HepG2 (cell line): ENCODE results near the gene NOL4L. TPM values are rescaled to one million over a fixed set of nuclear protein-coding genes. Genes with fewer than 3 reads are reported as not detected.
A peak's percentile ranks its signal among the peaks of the same experiment; 100 is the strongest.

Experiments used
- CAMTA2 ChIP-seq: sonication (generic); formaldehyde crosslinking; IDR thresholded peaks from 2 replicates; pipeline ENCODE4 v1.4.0; 2020; ENCODE audit warnings: mild to moderate bottlenecking, missing genetic modification reagents, borderline replicate concordance
- EP300 ChIP-seq, 3 experiments: sonication (generic) in 1 of 3; formaldehyde crosslinking in 1 of 3; IDR thresholded peaks; 2 replicates each; pipeline versions ENCODE4 v1.5.1 to v1.6.1; 2011 to 2020; ENCODE audit warnings: low read depth in 2 of 3, low read length in 2 of 3, borderline replicate concordance in 1 of 3, improper control_type of control experiment in 1 of 3, mild to moderate bottlenecking in 1 of 3, missing genetic modification reagents in 1 of 3, moderate library complexity in 1 of 3
- GABPA ChIP-seq, 2 experiments: IDR thresholded peaks; 2 replicates each; pipeline ENCODE4 v1.6.1; 2011 to 2016; ENCODE audit warnings: low read depth in 2 of 2, low read length in 1 of 2, missing biosample characterization in 1 of 2, missing genetic modification characterization in 1 of 2
- HHEX ChIP-seq: IDR thresholded peaks from 2 replicates; pipeline ENCODE4 v1.6.1; 2016; ENCODE audit warnings: control low read depth
- MEIS1 ChIP-seq: sonication (generic); formaldehyde crosslinking; IDR thresholded peaks from 2 replicates; pipeline ENCODE4 v1.9.0; 2021; ENCODE audit warnings: mild to moderate bottlenecking, missing genetic modification reagents, moderate library complexity, borderline replicate concordance
- NCOA1 ChIP-seq: sonication (generic); formaldehyde crosslinking; IDR thresholded peaks from 2 replicates; pipeline ENCODE4 v1.9.0; 2021; ENCODE audit warnings: missing genetic modification reagents
- PCBP2 ChIP-seq: fragments of 200-400 bp; formaldehyde crosslinking; optimal IDR thresholded peaks from 2 replicates; pipeline ENCODE3; 2018; ENCODE audit warnings: low read length, low read depth; ENCODE audit not compliant: poor library complexity, severe bottlenecking
- SETDB1 ChIP-seq: sonication (generic); formaldehyde crosslinking; IDR thresholded peaks from 2 replicates; pipeline ENCODE4 v1.5.1; 2020; ENCODE audit warnings: missing genetic modification reagents, mild to moderate bottlenecking, borderline replicate concordance
- YY1 ChIP-seq: IDR thresholded peaks from 2 replicates; pipeline ENCODE4 v1.6.1; 2011; ENCODE audit warnings: low read length, low read depth, moderate library complexity, mild to moderate bottlenecking; ENCODE audit not compliant: insufficient read depth, insufficient replicate concordance
- ZBTB7A ChIP-seq: sonication (generic); formaldehyde crosslinking; IDR thresholded peaks from 2 replicates; pipeline ENCODE4 v1.8.0; 2022; ENCODE audit warnings: mild to moderate bottlenecking, missing genetic modification reagents
- ZNF17 ChIP-seq: sonication (generic); formaldehyde crosslinking; IDR thresholded peaks from 2 replicates; pipeline ENCODE4 v1.5.0; 2020; ENCODE audit warnings: mild to moderate bottlenecking, missing genetic modification reagents
- ZNF296 ChIP-seq: sonication (generic); formaldehyde crosslinking; conservative IDR thresholded peaks from 2 replicates; pipeline ENCODE4 v1.5.0; 2020; ENCODE audit warnings: mild to moderate bottlenecking, missing genetic modification reagents
- ZNF30 ChIP-seq: sonication (generic); formaldehyde crosslinking; IDR thresholded peaks from 2 replicates; pipeline ENCODE4 v1.5.0; 2020; ENCODE audit warnings: mild to moderate bottlenecking, missing genetic modification reagents
- ZNF589 ChIP-seq: sonication (generic); formaldehyde crosslinking; conservative IDR thresholded peaks from 2 replicates; pipeline ENCODE4 v1.8.0; 2022; ENCODE audit warnings: mild to moderate bottlenecking, moderate library complexity, missing genetic modification reagents
- ZNF605 ChIP-seq: sonication (generic); formaldehyde crosslinking; IDR thresholded peaks from 2 replicates; pipeline ENCODE4 v1.8.0; 2022; ENCODE audit warnings: mild to moderate bottlenecking, missing genetic modification reagents
- ZNF816 ChIP-seq: sonication (generic); formaldehyde crosslinking; IDR thresholded peaks from 2 replicates; pipeline ENCODE4 v1.8.0; 2022; ENCODE audit warnings: missing genetic modification reagents, mild to moderate bottlenecking, borderline replicate concordance
- polyA plus RNA-seq, 8 experiments: library from polyadenylated mRNA; depleted of rRNA in 3 of 8; stranded (reverse) in 7 of 8; unstranded in 1 of 8; fragments of >200 nt; fragmentation: Illumina TruSeq in 4 of 8; extraction: Trizol in 4 of 8; gene quantifications; 2 replicates each; pipeline versions ENCODE4 v1.2.1 to v1.2.3, GENCODE V29; 2011 to 2016; ENCODE audit warnings: low read depth in 4 of 8, missing spikeins in 1 of 8, mixed read lengths in 1 of 8; ENCODE audit not compliant: insufficient read depth in 1 of 8
- total RNA-seq, 5 experiments: library from RNA; depleted of rRNA; stranded (reverse); fragments of >200 nt; fragmentation: Illumina TruSeq; extraction: Trizol; gene quantifications; 2 replicates each; pipeline ENCODE4 v1.2.3, GENCODE V29; 2016; ENCODE audit warnings: low read depth in 1 of 5
- TF ChIP-seq, protein P1 (sequence below): sonication (generic); formaldehyde crosslinking; IDR thresholded peaks from 2 replicates; pipeline ENCODE4 v1.4.0; 2020; ENCODE audit warnings: missing genetic modification reagents
- TF ChIP-seq, protein P2 (sequence below): sonication (generic); formaldehyde crosslinking; IDR thresholded peaks from 2 replicates; pipeline ENCODE4 v1.5.0; 2020; ENCODE audit warnings: missing genetic modification reagents, mild to moderate bottlenecking, borderline replicate concordance
- TF ChIP-seq, protein P3 (sequence below): sonication (generic); formaldehyde crosslinking; conservative IDR thresholded peaks from 2 replicates; pipeline ENCODE4 v1.8.0; 2022; ENCODE audit warnings: missing genetic modification reagents
- TF ChIP-seq, protein P4 (sequence below): sonication (generic); formaldehyde crosslinking; IDR thresholded peaks from 2 replicates; pipeline ENCODE4; 2020; ENCODE audit warnings: missing genetic modification reagents, mild to moderate bottlenecking, borderline replicate concordance
- TF ChIP-seq, protein P5 (sequence below): sonication (generic); formaldehyde crosslinking; IDR thresholded peaks from 2 replicates; pipeline ENCODE4 v1.8.1; 2023; ENCODE audit warnings: mild to moderate bottlenecking, missing genetic modification reagents, borderline replicate concordance

Gene NOL4L
- total and polyA plus RNA-seq, 2 of the 13 experiments (the other 11 are each of a cell fraction or from before 2014, with no cell fraction given): 16.6 to 35.4 TPM

DNA sequence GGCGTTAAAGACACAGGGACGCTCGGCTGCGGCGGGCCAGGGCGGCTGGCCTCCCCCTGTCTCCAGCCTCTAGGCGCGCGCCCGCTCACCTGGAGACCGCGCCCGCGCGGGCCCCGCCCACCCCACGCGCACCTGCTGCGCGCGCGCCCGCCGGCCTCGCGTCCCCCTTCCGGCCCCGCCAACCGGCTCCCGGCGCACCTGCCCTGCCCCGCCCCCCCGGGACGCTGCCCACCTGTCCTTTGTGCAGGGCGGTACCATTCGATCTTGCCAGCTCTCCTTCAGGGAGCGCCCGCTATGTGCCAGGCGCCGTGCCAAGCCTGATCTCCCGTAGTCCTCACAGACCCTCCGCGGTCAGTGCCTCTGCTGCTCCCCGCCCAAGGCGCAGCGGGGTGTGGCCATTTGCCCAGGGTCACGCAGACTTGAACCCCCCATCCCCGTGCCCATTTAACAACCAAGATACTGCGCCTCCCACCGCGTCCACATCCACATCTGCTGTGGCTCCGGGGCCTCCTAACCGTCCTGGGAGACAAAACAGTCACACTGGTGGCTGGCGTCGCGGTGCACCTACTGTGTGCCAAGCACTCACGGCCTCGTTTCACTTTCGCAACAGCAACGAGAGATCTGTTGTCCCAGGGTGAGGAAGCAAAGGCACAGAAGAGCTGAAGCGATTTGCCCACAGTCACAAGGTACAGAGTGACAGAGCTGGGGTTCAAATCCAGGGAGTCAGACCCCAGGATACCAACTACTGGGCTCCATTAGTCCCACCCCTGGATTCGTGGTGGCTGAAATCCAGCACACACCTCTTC is 48.1 kb downstream of the NOL4L start (continued):
- TF ChIP-seq, protein P1, sequence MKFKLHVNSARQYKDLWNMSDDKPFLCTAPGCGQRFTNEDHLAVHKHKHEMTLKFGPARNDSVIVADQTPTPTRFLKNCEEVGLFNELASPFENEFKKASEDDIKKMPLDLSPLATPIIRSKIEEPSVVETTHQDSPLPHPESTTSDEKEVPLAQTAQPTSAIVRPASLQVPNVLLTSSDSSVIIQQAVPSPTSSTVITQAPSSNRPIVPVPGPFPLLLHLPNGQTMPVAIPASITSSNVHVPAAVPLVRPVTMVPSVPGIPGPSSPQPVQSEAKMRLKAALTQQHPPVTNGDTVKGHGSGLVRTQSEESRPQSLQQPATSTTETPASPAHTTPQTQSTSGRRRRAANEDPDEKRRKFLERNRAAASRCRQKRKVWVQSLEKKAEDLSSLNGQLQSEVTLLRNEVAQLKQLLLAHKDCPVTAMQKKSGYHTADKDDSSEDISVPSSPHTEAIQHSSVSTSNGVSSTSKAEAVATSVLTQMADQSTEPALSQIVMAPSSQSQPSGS (CRISPR knock-in tag): no peak
- TF ChIP-seq NCOA1 (CRISPR knock-in tag) (no peak), ZBTB7A (0 out of 2 replicates have a peak, but pooled peaks have one; percentile 23), GABPA (IDR thresholded peaks at IDR 0.05; ENCODE audit: low read depth, low read length) (no peak), GABPA (CRISPR knock-in tag; IDR thresholded peaks at IDR 0.05; ENCODE audit: low read depth) (no peak), ZNF17 (no peak), YY1 (no peak), HHEX (CRISPR knock-in tag) (no peak), ZNF605 (no peak), EP300 (IDR thresholded peaks at IDR 0.05; ENCODE audit: low read depth in 2 of 2, low read length in 2 of 2) (no peak), EP300 (CRISPR knock-in tag; IDR thresholded peaks at IDR 0.05; ENCODE audit: borderline replicate concordance) (no peak), CAMTA2 (CRISPR knock-in tag) (no peak), PCBP2 (no peak), ZNF296 (CRISPR knock-in tag) (0 out of 2 replicates have a peak, but pooled peaks have one; percentile 1), ZNF589 (CRISPR knock-in tag) (0 out of 2 replicates have a peak, but pooled peaks have one; percentile 47), SETDB1 (CRISPR knock-in tag) (no peak), MEIS1 (no peak), ZNF816 (CRISPR knock-in tag) (no peak), ZNF30 (CRISPR knock-in tag) (0 out of 2 replicates have a peak, but pooled peaks have one; percentile 21)
- TF ChIP-seq, protein P2, sequence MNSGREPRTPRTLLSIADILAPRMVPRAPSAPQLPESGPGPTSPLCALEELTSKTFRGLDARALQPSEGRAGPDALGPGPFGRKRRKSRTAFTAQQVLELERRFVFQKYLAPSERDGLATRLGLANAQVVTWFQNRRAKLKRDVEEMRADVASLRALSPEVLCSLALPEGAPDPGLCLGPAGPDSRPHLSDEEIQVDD (CRISPR knock-in tag): no peak
- TF ChIP-seq, protein P3, sequence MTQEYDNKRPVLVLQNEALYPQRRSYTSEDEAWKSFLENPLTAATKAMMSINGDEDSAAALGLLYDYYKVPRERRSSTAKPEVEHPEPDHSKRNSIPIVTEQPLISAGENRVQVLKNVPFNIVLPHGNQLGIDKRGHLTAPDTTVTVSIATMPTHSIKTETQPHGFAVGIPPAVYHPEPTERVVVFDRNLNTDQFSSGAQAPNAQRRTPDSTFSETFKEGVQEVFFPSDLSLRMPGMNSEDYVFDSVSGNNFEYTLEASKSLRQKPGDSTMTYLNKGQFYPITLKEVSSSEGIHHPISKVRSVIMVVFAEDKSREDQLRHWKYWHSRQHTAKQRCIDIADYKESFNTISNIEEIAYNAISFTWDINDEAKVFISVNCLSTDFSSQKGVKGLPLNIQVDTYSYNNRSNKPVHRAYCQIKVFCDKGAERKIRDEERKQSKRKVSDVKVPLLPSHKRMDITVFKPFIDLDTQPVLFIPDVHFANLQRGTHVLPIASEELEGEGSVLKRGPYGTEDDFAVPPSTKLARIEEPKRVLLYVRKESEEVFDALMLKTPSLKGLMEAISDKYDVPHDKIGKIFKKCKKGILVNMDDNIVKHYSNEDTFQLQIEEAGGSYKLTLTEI (CRISPR knock-in tag): no peak
- TF ChIP-seq, protein P4, sequence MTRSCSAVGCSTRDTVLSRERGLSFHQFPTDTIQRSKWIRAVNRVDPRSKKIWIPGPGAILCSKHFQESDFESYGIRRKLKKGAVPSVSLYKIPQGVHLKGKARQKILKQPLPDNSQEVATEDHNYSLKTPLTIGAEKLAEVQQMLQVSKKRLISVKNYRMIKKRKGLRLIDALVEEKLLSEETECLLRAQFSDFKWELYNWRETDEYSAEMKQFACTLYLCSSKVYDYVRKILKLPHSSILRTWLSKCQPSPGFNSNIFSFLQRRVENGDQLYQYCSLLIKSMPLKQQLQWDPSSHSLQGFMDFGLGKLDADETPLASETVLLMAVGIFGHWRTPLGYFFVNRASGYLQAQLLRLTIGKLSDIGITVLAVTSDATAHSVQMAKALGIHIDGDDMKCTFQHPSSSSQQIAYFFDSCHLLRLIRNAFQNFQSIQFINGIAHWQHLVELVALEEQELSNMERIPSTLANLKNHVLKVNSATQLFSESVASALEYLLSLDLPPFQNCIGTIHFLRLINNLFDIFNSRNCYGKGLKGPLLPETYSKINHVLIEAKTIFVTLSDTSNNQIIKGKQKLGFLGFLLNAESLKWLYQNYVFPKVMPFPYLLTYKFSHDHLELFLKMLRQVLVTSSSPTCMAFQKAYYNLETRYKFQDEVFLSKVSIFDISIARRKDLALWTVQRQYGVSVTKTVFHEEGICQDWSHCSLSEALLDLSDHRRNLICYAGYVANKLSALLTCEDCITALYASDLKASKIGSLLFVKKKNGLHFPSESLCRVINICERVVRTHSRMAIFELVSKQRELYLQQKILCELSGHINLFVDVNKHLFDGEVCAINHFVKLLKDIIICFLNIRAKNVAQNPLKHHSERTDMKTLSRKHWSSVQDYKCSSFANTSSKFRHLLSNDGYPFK (CRISPR knock-in tag): 0 out of 2 replicates have a peak, but pooled peaks have one; percentile 22
- TF ChIP-seq, protein P5, sequence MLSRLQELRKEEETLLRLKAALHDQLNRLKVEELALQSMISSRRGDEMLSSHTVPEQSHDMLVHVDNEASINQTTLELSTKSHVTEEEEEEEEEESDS (CRISPR knock-in tag): no peak
